ENCODE data around the gene AGBL3.

- TF ChIP-seq CTCF (conservative IDR thresholded peaks at IDR 0.05 in 1 of 2, IDR thresholded peaks at IDR 0.05 in 1 of 2; ENCODE audit: extremely low read depth in 1 of 2, insufficient read depth in 1 of 2, low read depth in 1 of 2, low read length in 2 of 2) (no peak), EZH2 (IDR thresholded peaks at IDR 0.05; ENCODE audit: borderline replicate concordance, low read length) (no peak)
Measured at GRCh38 chr7:134962270-134962780, 24.0 kb upstream of the AGBL3 start.
